ENCODE measurements around the gene PFDN1. TPM values are rescaled to one million over a fixed set of nuclear protein-coding genes. Genes with fewer than 3 reads are reported as not detected.

Gene PFDN1
- total and polyA plus RNA-seq, 2 donors, result 48.4 to 80.7 TPM

DNA sequence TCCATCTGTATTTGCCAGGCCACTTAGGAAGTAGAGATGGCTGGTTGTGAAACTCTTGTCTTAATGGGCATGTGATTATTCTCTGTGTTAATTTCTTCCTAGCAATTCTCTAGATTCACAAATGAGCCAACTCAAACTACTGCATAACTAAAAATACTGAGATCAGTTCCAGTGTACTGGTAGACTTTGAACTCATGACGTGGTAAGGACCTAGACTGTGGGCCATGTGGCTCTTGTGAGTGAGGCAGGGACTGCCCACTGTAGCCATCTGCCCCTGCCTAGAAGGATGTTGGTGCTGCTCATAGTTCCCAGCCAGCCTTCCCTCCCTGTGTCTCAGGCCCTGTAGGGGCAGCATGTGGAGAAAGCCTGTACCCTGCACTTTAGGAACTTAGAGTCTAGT, 80.5 kb downstream of the PFDN1 start:
- Histone ChIP-seq H3K27me3 (ENCODE audit: control insufficient read depth in 2 of 2, insufficient read depth in 1 of 2, low read length in 1 of 2) (no peaks in the 10 kb centered on the region), H3K4me3 (ENCODE audit: low read length in 2 of 2) (no peak overlapping the region), H3K4me1 (ENCODE audit: control insufficient read depth in 2 of 2, insufficient read depth in 2 of 2, low read length in 2 of 2) (no peaks in the 10 kb centered on the region), H3K36me3 (ENCODE audit: control insufficient read depth in 2 of 2, insufficient read depth in 2 of 2, low read length in 1 of 2) (no peaks in the 10 kb centered on the region), H3K27ac (ENCODE audit: low read depth in 1 of 2, low read length in 1 of 2) (no peak overlapping the region), H3K9me3 (ENCODE audit: control insufficient read depth in 2 of 2, insufficient read depth in 1 of 2, low read length in 1 of 2) (no peaks in the 10 kb centered on the region)
- DNase-seq (ENCODE audit: low read depth in 6 of 9, low spot score in 9 of 9), result no peak
- 90% methylated on average over 1 of the region's 1 CpG for WGBS

DNA sequence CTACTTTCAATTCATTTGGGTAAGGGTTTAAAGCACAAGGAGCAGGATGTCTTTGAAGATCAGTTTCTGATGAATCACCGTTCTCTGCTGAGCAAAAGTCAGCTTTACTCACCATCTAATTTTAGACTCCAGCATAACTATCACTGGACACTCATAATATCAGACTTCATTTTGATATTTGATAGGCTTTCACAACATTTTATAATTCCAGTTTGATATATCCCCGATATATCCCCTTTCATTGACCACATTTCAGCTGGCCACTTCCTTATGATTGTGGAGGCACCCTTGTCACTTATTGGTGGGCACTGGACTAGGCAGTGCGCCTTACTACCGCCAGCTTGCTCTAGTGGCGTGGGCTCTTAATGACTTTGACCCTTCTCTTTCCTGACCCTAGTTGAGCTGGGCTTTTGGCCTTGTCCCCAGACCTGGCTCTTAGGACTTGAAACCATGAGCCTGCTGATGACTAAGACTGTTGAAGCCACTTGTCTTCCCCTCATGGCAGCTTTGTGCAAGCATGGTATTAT, 81.1 kb downstream of the PFDN1 start:
- Histone ChIP-seq H3K36me3 (ENCODE audit: control insufficient read depth in 2 of 2, insufficient read depth in 2 of 2, low read length in 1 of 2) (no peaks in the 10 kb centered on the region), H3K4me3 (ENCODE audit: low read length in 2 of 2) (no peak overlapping the region), H3K27me3 (ENCODE audit: control insufficient read depth in 2 of 2, insufficient read depth in 1 of 2, low read length in 1 of 2) (no peaks in the 10 kb centered on the region), H3K27ac (ENCODE audit: low read depth in 1 of 2, low read length in 1 of 2) (no peak overlapping the region), H3K4me1 (ENCODE audit: control insufficient read depth in 2 of 2, insufficient read depth in 2 of 2, low read length in 2 of 2) (no peaks in the 10 kb centered on the region), H3K9me3 (ENCODE audit: control insufficient read depth in 2 of 2, insufficient read depth in 1 of 2, low read length in 1 of 2) (no peaks in the 10 kb centered on the region)
- DNase-seq (ENCODE audit: low read depth in 6 of 9, low spot score in 9 of 9), result no peak
- WGBS, result 96% methylated on average over 5 of the region's 5 CpGs

DNA sequence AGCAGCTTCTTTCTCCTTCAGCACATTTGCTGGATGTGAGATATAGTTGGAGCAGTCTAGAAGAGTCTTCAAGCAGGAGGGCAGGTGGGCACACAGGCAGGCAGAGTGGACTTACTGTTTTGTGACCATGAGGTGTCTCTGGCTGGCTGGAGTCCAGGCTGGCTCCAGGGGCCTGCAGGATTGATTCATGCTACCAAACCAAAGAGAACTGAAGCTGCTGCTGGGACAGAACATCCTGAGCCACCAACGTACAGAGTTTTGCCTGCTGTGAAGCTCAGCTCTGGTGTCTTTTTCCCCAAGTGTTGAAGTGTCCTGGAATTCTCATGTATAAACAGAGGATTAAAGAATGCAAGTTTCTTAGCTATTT, 82.2 kb downstream of the PFDN1 start:
- no peaks in the 10 kb centered on the region for H3K27me3 ChIP-seq (ENCODE audit: control insufficient read depth in 2 of 2, insufficient read depth in 1 of 2, low read length in 1 of 2)
- H3K36me3 ChIP-seq (ENCODE audit: control insufficient read depth in 2 of 2, insufficient read depth in 2 of 2, low read length in 1 of 2), result no peaks in the 10 kb centered on the region
- H3K4me1 ChIP-seq (ENCODE audit: control insufficient read depth in 2 of 2, insufficient read depth in 2 of 2, low read length in 2 of 2), result no peaks in the 10 kb centered on the region
- H3K4me3 ChIP-seq (ENCODE audit: low read length in 2 of 2), result no peak overlapping the region
- DNase-seq (ENCODE audit: low read depth in 6 of 9, low spot score in 9 of 9), result no peak
- 98% methylated on average over 1 of the region's 1 CpG for WGBS
- H3K27ac ChIP-seq (ENCODE audit: low read depth in 1 of 2, low read length in 1 of 2), result no peak overlapping the region
- no peaks in the 10 kb centered on the region for H3K9me3 ChIP-seq (ENCODE audit: control insufficient read depth in 2 of 2, insufficient read depth in 1 of 2, low read length in 1 of 2)

DNA sequence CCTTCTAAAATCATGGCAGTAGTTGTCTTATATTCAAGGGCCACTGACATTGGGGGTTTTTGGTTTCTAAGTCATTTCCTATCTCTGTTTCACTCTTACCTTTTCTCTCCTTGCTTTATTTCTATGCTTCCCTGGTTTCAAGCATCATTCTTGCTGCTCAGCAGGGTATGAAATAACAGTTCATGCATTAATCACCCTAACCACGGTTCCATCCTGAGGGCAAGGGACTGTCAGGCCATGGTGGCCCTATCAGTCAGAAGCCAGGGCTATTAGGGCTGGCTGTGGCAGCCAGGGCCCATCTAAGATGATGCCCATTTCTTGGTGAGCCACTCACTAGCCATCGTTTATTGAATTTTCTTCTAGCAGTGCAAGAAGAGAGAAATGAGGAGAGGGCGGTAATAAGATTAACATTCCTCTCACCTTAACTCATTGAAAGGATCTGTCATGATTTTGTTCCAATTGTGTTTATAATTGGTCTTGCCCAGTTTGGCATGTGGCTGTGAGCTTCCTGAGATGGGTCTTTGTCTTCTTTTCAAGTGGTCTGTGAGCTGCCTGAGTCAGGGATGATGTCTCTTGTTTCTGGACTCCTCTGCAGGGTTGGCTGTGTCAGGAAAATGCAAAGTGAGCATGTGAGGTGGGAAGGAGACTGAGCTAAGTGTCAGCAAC, 82.7 kb downstream of the PFDN1 start:
- Histone ChIP-seq H3K27ac (ENCODE audit: low read depth in 1 of 2, low read length in 1 of 2) (no peak overlapping the region), H3K36me3 (ENCODE audit: control insufficient read depth in 2 of 2, insufficient read depth in 2 of 2, low read length in 1 of 2) (no peaks in the 10 kb centered on the region), H3K4me1 (ENCODE audit: control insufficient read depth in 2 of 2, insufficient read depth in 2 of 2, low read length in 2 of 2) (no peaks in the 10 kb centered on the region), H3K9me3 (ENCODE audit: control insufficient read depth in 2 of 2, insufficient read depth in 1 of 2, low read length in 1 of 2) (no peaks in the 10 kb centered on the region), H3K4me3 (ENCODE audit: low read length in 2 of 2) (no peak overlapping the region), H3K27me3 (ENCODE audit: control insufficient read depth in 2 of 2, insufficient read depth in 1 of 2, low read length in 1 of 2) (no peaks in the 10 kb centered on the region)
- 91% methylated on average over 3 of the region's 3 CpGs for WGBS
- DNase-seq (ENCODE audit: low read depth in 6 of 9, low spot score in 9 of 9), result no peak

DNA sequence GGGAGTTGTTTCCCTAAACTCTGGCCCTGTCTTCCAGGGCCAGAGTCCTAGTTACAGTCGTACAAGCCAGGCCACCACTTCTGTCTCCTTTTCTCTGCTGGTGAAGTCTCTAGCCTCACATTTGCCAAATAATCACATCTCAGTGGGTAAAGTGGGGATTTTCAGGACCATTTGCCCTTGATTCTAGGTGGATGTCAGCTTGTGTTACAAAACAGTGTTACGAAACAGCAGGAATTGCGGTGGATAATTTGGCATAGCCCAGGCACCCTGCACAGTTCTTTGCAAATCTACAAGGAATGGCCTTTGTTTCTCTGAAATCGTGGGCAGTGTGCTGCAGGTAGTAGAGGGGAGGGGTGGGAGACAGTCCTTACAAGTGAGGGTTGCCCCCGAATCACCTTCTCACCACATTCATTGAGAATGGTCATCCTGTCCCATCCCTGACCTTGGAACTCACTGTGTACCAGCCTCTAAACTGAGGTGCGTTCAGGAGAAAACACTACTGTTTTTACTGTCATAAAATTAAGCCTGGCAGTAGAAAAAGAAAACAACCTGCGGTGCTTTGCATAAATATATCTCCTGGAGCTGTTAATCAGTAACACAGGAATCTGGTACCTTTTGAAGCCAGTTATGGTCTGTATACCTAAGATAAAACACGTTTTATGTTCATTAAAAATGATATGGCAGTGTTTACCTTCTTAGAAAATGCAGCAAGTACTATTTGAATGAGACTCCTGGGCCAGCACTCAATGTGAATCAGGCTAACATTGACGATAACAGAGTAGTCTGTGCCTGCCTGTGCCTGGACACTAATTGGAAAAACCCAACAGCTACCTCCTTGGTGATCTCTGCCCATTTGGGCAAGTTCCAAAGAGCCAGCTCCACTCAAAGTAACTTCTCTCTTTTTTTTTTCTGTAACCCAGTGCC, 83.6 kb downstream of the PFDN1 start:
- WGBS, result 95% methylated on average over 9 of the region's 9 CpGs
- DNase-seq (ENCODE audit: low read depth in 6 of 9, low spot score in 9 of 9), result no peak
- Histone ChIP-seq H3K36me3 (ENCODE audit: control insufficient read depth in 2 of 2, insufficient read depth in 2 of 2, low read length in 1 of 2) (no peaks in the 10 kb centered on the region), H3K27ac (ENCODE audit: low read depth in 1 of 2, low read length in 1 of 2) (no peak overlapping the region), H3K4me3 (ENCODE audit: low read length in 2 of 2) (no peak overlapping the region), H3K9me3 (ENCODE audit: control insufficient read depth in 2 of 2, insufficient read depth in 1 of 2, low read length in 1 of 2) (no peaks in the 10 kb centered on the region), H3K27me3 (ENCODE audit: control insufficient read depth in 2 of 2, insufficient read depth in 1 of 2, low read length in 1 of 2) (no peaks in the 10 kb centered on the region), H3K4me1 (ENCODE audit: control insufficient read depth in 2 of 2, insufficient read depth in 2 of 2, low read length in 2 of 2) (no peaks in the 10 kb centered on the region)

DNA sequence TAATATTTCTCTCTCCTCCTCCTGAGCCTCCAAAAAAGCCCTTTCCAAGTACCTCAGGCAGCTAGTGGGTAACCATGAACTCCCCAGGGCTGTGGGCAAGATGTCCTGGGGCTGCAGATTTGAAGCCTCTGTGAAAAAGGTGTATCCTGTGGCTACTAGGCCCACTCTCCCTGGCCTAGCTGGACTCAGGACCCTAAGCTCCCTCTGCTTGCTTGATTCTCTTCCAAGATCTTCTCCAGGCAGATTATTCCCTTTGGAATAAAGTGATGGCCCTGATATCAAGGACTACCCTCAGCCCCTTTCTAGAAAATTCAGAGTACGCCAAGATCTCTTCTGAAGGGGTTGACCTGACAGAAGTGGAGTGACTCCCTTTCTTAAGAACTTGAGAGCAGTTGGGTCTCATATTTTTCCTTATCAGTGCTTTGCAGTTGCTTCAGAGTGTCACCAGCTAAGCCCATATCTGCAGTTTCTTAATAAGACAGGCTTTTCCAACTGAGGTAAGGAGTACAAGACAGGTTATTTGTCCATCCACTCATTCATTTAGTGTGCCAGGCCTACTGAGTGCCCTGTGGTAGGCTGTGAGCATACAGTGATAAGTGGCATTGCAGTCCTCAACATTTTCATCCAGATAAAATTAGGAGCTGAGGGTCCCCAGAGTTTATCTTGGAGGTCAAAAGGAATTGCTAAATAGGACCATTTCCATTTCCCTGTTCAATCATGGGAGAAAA, 85.4 kb downstream of the PFDN1 start:
- no peak overlapping the region for H3K27ac ChIP-seq (ENCODE audit: low read depth in 1 of 2, low read length in 1 of 2)
- H3K9me3 ChIP-seq (ENCODE audit: control insufficient read depth in 2 of 2, insufficient read depth in 1 of 2, low read length in 1 of 2), result no peaks in the 10 kb centered on the region
- H3K4me1 ChIP-seq (ENCODE audit: control insufficient read depth in 2 of 2, insufficient read depth in 2 of 2, low read length in 2 of 2), result no peaks in the 10 kb centered on the region
- no peak overlapping the region for H3K4me3 ChIP-seq (ENCODE audit: low read length in 2 of 2)
- no peaks in the 10 kb centered on the region for H3K36me3 ChIP-seq (ENCODE audit: control insufficient read depth in 2 of 2, insufficient read depth in 2 of 2, low read length in 1 of 2)
- no peaks in the 10 kb centered on the region for H3K27me3 ChIP-seq (ENCODE audit: control insufficient read depth in 2 of 2, insufficient read depth in 1 of 2, low read length in 1 of 2)
- DNase-seq (ENCODE audit: low read depth in 6 of 9, low spot score in 9 of 9), result no peak
- 93% methylated on average over 1 of the region's 1 CpG for WGBS

DNA sequence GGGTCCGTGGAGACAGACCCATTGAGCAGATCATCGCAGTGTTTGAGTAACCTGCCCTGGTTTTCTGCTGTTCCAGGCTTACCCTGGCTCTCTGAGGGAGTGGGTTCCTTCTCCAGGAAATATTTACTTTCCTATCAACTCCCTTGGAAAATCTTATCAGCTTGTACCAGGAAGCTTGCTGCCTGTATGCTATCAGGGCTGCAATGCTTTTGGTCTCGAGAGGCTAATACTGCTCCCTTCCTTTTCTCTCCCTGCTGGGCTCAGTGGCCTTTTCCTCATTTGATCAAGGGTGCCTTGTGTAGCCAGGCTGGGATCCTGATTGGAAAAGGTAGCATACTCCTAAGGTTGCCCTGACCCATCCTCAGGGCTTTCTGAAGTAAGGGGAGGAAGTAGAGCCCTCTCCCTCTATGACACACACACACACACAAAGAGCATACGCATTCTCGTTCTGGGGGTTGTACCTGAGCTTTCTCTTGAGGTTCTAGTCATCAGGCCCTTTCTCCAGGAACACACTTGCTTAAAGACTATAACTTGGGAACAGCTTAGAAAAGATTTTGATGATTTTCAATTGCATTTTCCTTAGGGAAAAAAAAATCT, 86.3 kb downstream of the PFDN1 start:
- no peaks in the 10 kb centered on the region for H3K9me3 ChIP-seq (ENCODE audit: control insufficient read depth in 2 of 2, insufficient read depth in 1 of 2, low read length in 1 of 2)
- DNase-seq (ENCODE audit: low read depth in 6 of 9, low spot score in 9 of 9), result no peak
- H3K4me3 ChIP-seq (ENCODE audit: low read length in 2 of 2), result no peak overlapping the region
- 93% methylated on average over 5 of the region's 5 CpGs for WGBS
- no peaks in the 10 kb centered on the region for H3K4me1 ChIP-seq (ENCODE audit: control insufficient read depth in 2 of 2, insufficient read depth in 2 of 2, low read length in 2 of 2)
- no peaks in the 10 kb centered on the region for H3K27me3 ChIP-seq (ENCODE audit: control insufficient read depth in 2 of 2, insufficient read depth in 1 of 2, low read length in 1 of 2)
- H3K36me3 ChIP-seq (ENCODE audit: control insufficient read depth in 2 of 2, insufficient read depth in 2 of 2, low read length in 1 of 2), result no peaks in the 10 kb centered on the region
- no peak overlapping the region for H3K27ac ChIP-seq (ENCODE audit: low read depth in 1 of 2, low read length in 1 of 2)

DNA sequence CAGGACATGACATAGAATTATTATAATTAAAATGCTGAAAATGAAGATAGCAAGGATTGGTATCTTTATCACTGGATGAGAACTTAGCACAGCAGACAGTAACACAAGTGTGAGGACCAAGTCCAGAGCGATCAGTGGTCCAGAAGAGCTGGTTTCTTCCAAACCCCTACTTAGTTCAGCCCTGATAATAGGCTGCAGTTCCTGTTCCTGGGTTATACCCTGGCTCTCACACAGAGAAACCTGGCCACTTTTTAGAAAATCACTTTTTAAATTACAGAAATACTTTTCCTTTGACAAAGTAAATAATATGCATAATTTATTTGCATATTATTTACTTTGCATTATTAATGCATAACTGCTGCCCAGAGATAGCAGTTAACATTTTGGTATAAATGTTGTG, 87.6 kb downstream of the PFDN1 start:
- Histone ChIP-seq H3K36me3 (ENCODE audit: control insufficient read depth in 2 of 2, insufficient read depth in 2 of 2, low read length in 1 of 2) (no peaks in the 10 kb centered on the region), H3K27me3 (ENCODE audit: control insufficient read depth in 2 of 2, insufficient read depth in 1 of 2, low read length in 1 of 2) (no peaks in the 10 kb centered on the region), H3K9me3 (ENCODE audit: control insufficient read depth in 2 of 2, insufficient read depth in 1 of 2, low read length in 1 of 2) (no peaks in the 10 kb centered on the region), H3K4me1 (ENCODE audit: control insufficient read depth in 2 of 2, insufficient read depth in 2 of 2, low read length in 2 of 2) (no peaks in the 10 kb centered on the region), H3K4me3 (ENCODE audit: low read length in 2 of 2) (no peak overlapping the region), H3K27ac (ENCODE audit: low read depth in 1 of 2, low read length in 1 of 2) (no peak overlapping the region)
- no peak for DNase-seq (ENCODE audit: low read depth in 6 of 9, low spot score in 9 of 9)
- WGBS, result 89% methylated on average over 1 of the region's 1 CpG
